H1 (cell line): ENCODE measurements around the gene TRAP1. TPM values are rescaled to one million over a fixed set of nuclear protein-coding genes. Genes with fewer than 3 reads are reported as not detected.

ENCODE experiments used
- CTBP2 ChIP-seq: IDR thresholded peaks from 2 replicates; pipeline ENCODE4 v1.7.0; 2011; ENCODE audit warnings: borderline replicate concordance, mild to moderate bottlenecking, moderate library complexity, mixed read lengths, low read length; ENCODE audit not compliant: insufficient read depth, insufficient read length
- HDAC2 ChIP-seq, 2 experiments: fragments of 300-600 bp in 1 of 2; sonication (generic) in 1 of 2; IDR thresholded peaks; 2 replicates each; pipeline ENCODE4 v1.6.1; 2011 to 2012; ENCODE audit warnings: low read depth in 2 of 2, low read length in 2 of 2, mild to moderate bottlenecking in 2 of 2, moderate library complexity in 2 of 2, borderline replicate concordance in 1 of 2, inconsistent platforms in 1 of 2
- MAX ChIP-seq: IDR thresholded peaks from 2 replicates; pipeline ENCODE4 v1.6.1; 2012; ENCODE audit warnings: inconsistent platforms
- NRF1 ChIP-seq: IDR thresholded peaks from 2 replicates; pipeline ENCODE4 v1.6.1; 2011; ENCODE audit warnings: mild to moderate bottlenecking, low read depth, low read length, improper control_type of control experiment
- POLR2A ChIP-seq, 2 experiments: IDR thresholded peaks; 1 replicate in 1 of 2; 2 replicates in 1 of 2; pipeline ENCODE4 v1.6.1; 2011; ENCODE audit warnings: low read depth in 2 of 2, low read length in 2 of 2, mild to moderate bottlenecking in 2 of 2; ENCODE audit errors: control extremely low read depth in 1 of 2
- RAD21 ChIP-seq, 2 experiments: IDR thresholded peaks in 1 of 2; conservative IDR thresholded peaks in 1 of 2; 2 replicates each; pipeline ENCODE4 v1.6.1; 2011; ENCODE audit warnings: low read depth in 2 of 2, low read length in 2 of 2, improper control_type of control experiment in 1 of 2, inconsistent platforms in 1 of 2, mild to moderate bottlenecking in 1 of 2, moderate library complexity in 1 of 2
- SAP30 ChIP-seq: fragments of 300-600 bp; sonication (generic); IDR thresholded peaks from 2 replicates; pipeline ENCODE4 v1.7.1; 2012; ENCODE audit warnings: low read length, moderate library complexity, mild to moderate bottlenecking, inconsistent platforms; ENCODE audit not compliant: insufficient read depth, insufficient replicate concordance
- SRF ChIP-seq: IDR thresholded peaks from 2 replicates; pipeline ENCODE4 v1.6.1; 2011; ENCODE audit warnings: mild to moderate bottlenecking, low read depth, low read length, moderate library complexity
- SUZ12 ChIP-seq: fragments of 200-600 bp; sonication (generic); IDR thresholded peaks from 2 replicates; pipeline ENCODE4 v1.6.1; 2012; ENCODE audit warnings: mild to moderate bottlenecking, inconsistent platforms, low read length, moderate library complexity, mixed read lengths
- TAF7 ChIP-seq: optimal IDR thresholded peaks from 2 replicates; pipeline ENCODE3; 2011; ENCODE audit warnings: low read depth, mild to moderate bottlenecking, inconsistent platforms, low read length, moderate library complexity, borderline replicate concordance
- USF2 ChIP-seq: IDR thresholded peaks from 2 replicates; pipeline ENCODE4 v1.6.1; 2011; ENCODE audit warnings: low read length, improper control_type of control experiment
- polyA plus RNA-seq, 7 experiments: library from polyadenylated mRNA; depleted of rRNA in 3 of 7; stranded (reverse) in 5 of 7; unstranded in 2 of 7; fragments of >200 nt in 5 of 7; fragments of 200-250 nt in 2 of 7; gene quantifications; 1 replicate in 5 of 7; 2 replicates in 1 of 7; 4 replicates in 1 of 7; pipeline versions ENCODE4 v1.2.1 to v1.2.3, GENCODE V29; 2011 to 2013; ENCODE audit warnings: missing spikeins in 2 of 7, mixed read lengths in 2 of 7
- total RNA-seq: library from RNA; stranded (reverse); fragmentation: NEBNext Ultra II Directional; extraction: Animal tissue kit (Norgen Biotek cat#: 25700); gene quantifications from 2 replicates; pipeline ENCODE4 v1.2.1, GENCODE V29; 2021

TRAP1 gene
- total and polyA plus RNA-seq, 2 of the 8 experiments (the other 6 are each of a cell fraction or from before 2014, with no cell fraction given): 215 to 283 TPM

DNA sequence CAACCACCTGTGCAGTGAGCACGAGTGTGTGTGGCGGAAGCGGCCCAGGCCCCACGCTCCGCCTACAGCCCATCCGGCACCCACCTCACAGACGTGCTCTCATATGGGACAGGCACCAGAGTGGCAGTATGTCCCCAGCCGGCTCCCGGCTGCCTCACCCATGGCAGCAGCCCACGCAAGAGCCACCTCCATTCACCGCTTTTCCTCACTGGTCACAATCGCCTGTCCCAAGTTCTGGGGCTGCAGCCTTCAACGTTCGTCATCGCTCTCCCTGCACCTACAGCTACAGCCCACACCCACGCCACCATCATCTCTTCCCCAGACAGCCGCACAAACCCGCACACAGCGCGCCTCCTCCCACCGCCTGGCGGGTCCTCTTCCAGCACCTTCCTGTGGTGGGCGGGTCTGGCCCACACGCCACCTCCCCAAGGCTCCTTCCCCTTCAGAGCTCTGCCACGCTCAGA is 17.5 kb upstream of the TRAP1 start (continued):
- no peak for TF ChIP-seq RAD21 (IDR thresholded peaks at IDR 0.05 in 1 of 2, conservative IDR thresholded peaks at IDR 0.05 in 1 of 2; ENCODE audit: low read depth in 2 of 2, low read length in 2 of 2)
- TF ChIP-seq TAF7: no peak
- TF ChIP-seq SRF: no peak
- TF ChIP-seq USF2: no peak
- TF ChIP-seq CTBP2: no peak
- no peak for TF ChIP-seq NRF1
- no peak for TF ChIP-seq MAX
- no peak for TF ChIP-seq SUZ12
- TF ChIP-seq HDAC2 (IDR thresholded peaks at IDR 0.05; ENCODE audit: borderline replicate concordance in 1 of 2, low read depth in 2 of 2, low read length in 2 of 2): no peak
- TF ChIP-seq SAP30: no peak
- no peak for TF ChIP-seq POLR2A (IDR thresholded peaks at IDR 0.05; ENCODE audit: control extremely low read depth in 1 of 2, low read depth in 2 of 2, low read length in 2 of 2)
